GM21526 (cell line): ENCODE measurements around the gene GSG1L.

ENCODE experiments used
- ATAC-seq: cut with Tn5 transposase; IDR thresholded peaks from one replicate; pipeline ENCODE4 v1.9.1; 2021; ENCODE audit warnings: moderate library complexity; ENCODE audit not compliant: unreplicated experiment, low FRiP score

GSG1L gene

GRCh38 chr16:27828671-27829070 lies 234.8 kb downstream of the GSG1L start:
- no peak for ATAC-seq

GRCh38 chr16:27827765-27828164 lies 235.7 kb downstream of the GSG1L start:
- no peak for ATAC-seq

GRCh38 chr16:27826893-27827289 lies 236.6 kb downstream of the GSG1L start:
- no peak for ATAC-seq

GRCh38 chr16:27826081-27826892 lies 237.2 kb downstream of the GSG1L start:
- no peak for ATAC-seq

- ATAC-seq = no peak
Observed at GRCh38 chr16:27824786-27825185, 238.7 kb downstream of the GSG1L start.

- ATAC-seq = no peak
Observed at GRCh38 chr16:27824006-27824405, 239.5 kb downstream of the GSG1L start.

GRCh38 chr16:27823421-27823820 lies 240.1 kb downstream of the GSG1L start:
- ATAC-seq = no peak

- no peak for ATAC-seq
Observed at GRCh38 chr16:27822996-27823395, 240.5 kb downstream of the GSG1L start.

- ATAC-seq = no peak
Observed at GRCh38 chr16:27822529-27822928, 241.0 kb downstream of the GSG1L start.

- ATAC-seq = no peak
Observed at GRCh38 chr16:27820646-27821345, 242.7 kb downstream of the GSG1L start.

GRCh38 chr16:27819881-27820610 lies 243.5 kb downstream of the GSG1L start:
- ATAC-seq = no peak

GRCh38 chr16:27819356-27819755 lies 244.2 kb downstream of the GSG1L start:
- no peak for ATAC-seq

- no peak for ATAC-seq
Observed at GRCh38 chr16:27818246-27818645, 245.3 kb downstream of the GSG1L start.

GRCh38 chr16:27817038-27817437 lies 246.5 kb downstream of the GSG1L start:
- ATAC-seq = no peak

- no peak for ATAC-seq
Observed at GRCh38 chr16:27816561-27816960, 247.0 kb downstream of the GSG1L start.

GRCh38 chr16:27813591-27813990 lies 249.9 kb downstream of the GSG1L start:
- ATAC-seq = no peak

- ATAC-seq = no peak
Observed at GRCh38 chr16:27811881-27812280, 251.6 kb downstream of the GSG1L start.

- no peak for ATAC-seq
Observed at GRCh38 chr16:27806986-27807385, 256.5 kb downstream of the GSG1L start.

- ATAC-seq = no peak
Observed at GRCh38 chr16:27806388-27806787, 257.1 kb downstream of the GSG1L start.

- ATAC-seq = no peak
Observed at GRCh38 chr16:27805828-27806351, 257.6 kb downstream of the GSG1L start.
